ENCODE measurements around the gene GLDC.

Gene GLDC

GRCh38 chr9:6590772-6591384 is 54.7 kb downstream of the GLDC start:
- no peak for TF ChIP-seq FOXP2 (optimal IDR thresholded peaks at IDR 0.05; ENCODE audit: borderline replicate concordance, extremely low read depth, extremely low read length, insufficient read depth)
- TF ChIP-seq SIN3A (IDR thresholded peaks at IDR 0.05; ENCODE audit: borderline replicate concordance, insufficient read depth, low read length) = no peak
- TF ChIP-seq, protein P1, sequence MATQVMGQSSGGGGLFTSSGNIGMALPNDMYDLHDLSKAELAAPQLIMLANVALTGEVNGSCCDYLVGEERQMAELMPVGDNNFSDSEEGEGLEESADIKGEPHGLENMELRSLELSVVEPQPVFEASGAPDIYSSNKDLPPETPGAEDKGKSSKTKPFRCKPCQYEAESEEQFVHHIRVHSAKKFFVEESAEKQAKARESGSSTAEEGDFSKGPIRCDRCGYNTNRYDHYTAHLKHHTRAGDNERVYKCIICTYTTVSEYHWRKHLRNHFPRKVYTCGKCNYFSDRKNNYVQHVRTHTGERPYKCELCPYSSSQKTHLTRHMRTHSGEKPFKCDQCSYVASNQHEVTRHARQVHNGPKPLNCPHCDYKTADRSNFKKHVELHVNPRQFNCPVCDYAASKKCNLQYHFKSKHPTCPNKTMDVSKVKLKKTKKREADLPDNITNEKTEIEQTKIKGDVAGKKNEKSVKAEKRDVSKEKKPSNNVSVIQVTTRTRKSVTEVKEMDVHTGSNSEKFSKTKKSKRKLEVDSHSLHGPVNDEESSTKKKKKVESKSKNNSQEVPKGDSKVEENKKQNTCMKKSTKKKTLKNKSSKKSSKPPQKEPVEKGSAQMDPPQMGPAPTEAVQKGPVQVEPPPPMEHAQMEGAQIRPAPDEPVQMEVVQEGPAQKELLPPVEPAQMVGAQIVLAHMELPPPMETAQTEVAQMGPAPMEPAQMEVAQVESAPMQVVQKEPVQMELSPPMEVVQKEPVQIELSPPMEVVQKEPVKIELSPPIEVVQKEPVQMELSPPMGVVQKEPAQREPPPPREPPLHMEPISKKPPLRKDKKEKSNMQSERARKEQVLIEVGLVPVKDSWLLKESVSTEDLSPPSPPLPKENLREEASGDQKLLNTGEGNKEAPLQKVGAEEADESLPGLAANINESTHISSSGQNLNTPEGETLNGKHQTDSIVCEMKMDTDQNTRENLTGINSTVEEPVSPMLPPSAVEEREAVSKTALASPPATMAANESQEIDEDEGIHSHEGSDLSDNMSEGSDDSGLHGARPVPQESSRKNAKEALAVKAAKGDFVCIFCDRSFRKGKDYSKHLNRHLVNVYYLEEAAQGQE (IDR thresholded peaks at IDR 0.05; ENCODE audit: insufficient read depth in 1 of 2, low read depth in 2 of 2, low read length in 2 of 2) = no peak
- no peak for TF ChIP-seq POLR2AphosphoS5 (IDR thresholded peaks at IDR 0.05; ENCODE audit: low read depth, low read length)
- no peak for TF ChIP-seq TAF1 (IDR thresholded peaks at IDR 0.05; ENCODE audit: borderline replicate concordance, insufficient read depth, low read length)

DNA sequence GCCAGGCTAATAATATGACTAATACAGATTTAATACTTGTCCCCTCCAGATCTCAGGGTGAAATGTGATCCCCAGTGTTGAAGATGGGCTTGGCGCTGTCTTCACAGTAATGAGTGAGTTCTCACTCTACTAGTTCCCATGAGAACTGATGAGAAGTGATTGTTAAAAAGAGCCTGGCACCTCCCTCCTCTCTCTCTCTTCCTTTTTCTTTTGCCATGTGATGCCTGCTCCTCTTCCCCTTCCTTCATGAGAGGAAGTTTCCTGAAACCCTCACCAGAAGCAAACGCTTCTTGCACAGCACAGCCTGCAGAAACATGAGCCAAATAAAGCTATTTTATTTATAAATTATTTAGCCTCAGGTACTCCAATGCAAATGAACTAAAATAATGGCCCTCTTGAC is 55.2 kb downstream of the GLDC start:
- TF ChIP-seq TAF1 (IDR thresholded peaks at IDR 0.05; ENCODE audit: borderline replicate concordance, insufficient read depth, low read length) = no peak

- TF ChIP-seq POLR2AphosphoS5 (IDR thresholded peaks at IDR 0.05; ENCODE audit: low read depth, low read length) (no peak), FOXP2 (optimal IDR thresholded peaks at IDR 0.05; ENCODE audit: borderline replicate concordance, extremely low read depth, extremely low read length, insufficient read depth) (no peak), SIN3A (IDR thresholded peaks at IDR 0.05; ENCODE audit: borderline replicate concordance, insufficient read depth, low read length) (no peak), TAF1 (IDR thresholded peaks at IDR 0.05; ENCODE audit: borderline replicate concordance, insufficient read depth, low read length) (no peak)
- TF ChIP-seq, protein P1 (IDR thresholded peaks at IDR 0.05; ENCODE audit: insufficient read depth in 1 of 2, low read depth in 2 of 2, low read length in 2 of 2) = no peak
These were observed 60.5 kb downstream of the GLDC start for GRCh38 chr9:6584881-6585597.

- TF ChIP-seq SIN3A (IDR thresholded peaks at IDR 0.05; ENCODE audit: borderline replicate concordance, insufficient read depth, low read length) (no peak), POLR2AphosphoS5 (IDR thresholded peaks at IDR 0.05; ENCODE audit: low read depth, low read length) (no peak), FOXP2 (optimal IDR thresholded peaks at IDR 0.05; ENCODE audit: borderline replicate concordance, extremely low read depth, extremely low read length, insufficient read depth) (no peak), TAF1 (IDR thresholded peaks at IDR 0.05; ENCODE audit: borderline replicate concordance, insufficient read depth, low read length) (no peak)
- TF ChIP-seq, protein P1 (IDR thresholded peaks at IDR 0.05; ENCODE audit: insufficient read depth in 1 of 2, low read depth in 2 of 2, low read length in 2 of 2) = no peak
These were observed 64.3 kb downstream of the GLDC start for GRCh38 chr9:6581253-6581652.

DNA sequence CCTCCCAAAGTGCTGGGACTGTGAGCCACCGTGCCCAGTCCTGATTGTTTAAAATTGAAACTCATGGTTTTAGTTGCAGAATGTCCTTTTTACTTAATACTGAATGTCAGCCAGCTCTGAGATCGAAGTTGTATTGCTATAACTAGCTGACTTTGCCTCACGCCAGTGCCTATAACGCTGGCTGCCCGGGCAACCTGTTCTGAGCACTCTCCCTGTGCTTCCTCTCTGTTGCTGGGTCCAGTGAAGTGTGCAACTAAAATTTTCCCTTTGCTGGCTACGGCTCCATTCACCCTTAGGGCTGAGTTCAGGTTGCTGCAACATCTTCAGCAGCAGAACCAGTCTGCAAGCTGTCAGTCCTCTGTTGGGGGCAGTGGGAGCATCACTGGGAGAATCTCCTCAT is 65.9 kb downstream of the GLDC start:
- no peak for TF ChIP-seq FOXP2 (optimal IDR thresholded peaks at IDR 0.05; ENCODE audit: borderline replicate concordance, extremely low read depth, extremely low read length, insufficient read depth)
- no peak for TF ChIP-seq POLR2AphosphoS5 (IDR thresholded peaks at IDR 0.05; ENCODE audit: low read depth, low read length)
- TF ChIP-seq TAF1 (IDR thresholded peaks at IDR 0.05; ENCODE audit: borderline replicate concordance, insufficient read depth, low read length) = no peak
- TF ChIP-seq SIN3A (IDR thresholded peaks at IDR 0.05; ENCODE audit: borderline replicate concordance, insufficient read depth, low read length) = no peak
- TF ChIP-seq, protein P1 (IDR thresholded peaks at IDR 0.05; ENCODE audit: insufficient read depth in 1 of 2, low read depth in 2 of 2, low read length in 2 of 2) = no peak
